HepG2 (cell line): ENCODE measurements around the gene TCF3.

Source experiments
- BCL6 ChIP-seq: IDR thresholded peaks from 2 replicates; pipeline ENCODE4 v1.6.1; 2016; ENCODE audit warnings: missing genetic modification reagents, missing compliant biosample characterization
- BHLHE40 ChIP-seq: IDR thresholded peaks from 2 replicates; pipeline ENCODE4 v1.6.1; 2011; ENCODE audit warnings: low read length, improper control_type of control experiment
- BRCA1 ChIP-seq: sonication (generic); formaldehyde crosslinking; IDR thresholded peaks from 2 replicates; pipeline ENCODE4 v1.4.0; 2020; ENCODE audit warnings: missing genetic modification reagents
- GABPA ChIP-seq, 2 experiments: IDR thresholded peaks; 2 replicates each; pipeline ENCODE4 v1.6.1; 2011 to 2016; ENCODE audit warnings: low read depth in 2 of 2, low read length in 1 of 2, missing biosample characterization in 1 of 2, missing genetic modification characterization in 1 of 2
- HNRNPK ChIP-seq: fragments of 200-400 bp; formaldehyde crosslinking; IDR thresholded peaks from 2 replicates; pipeline ENCODE4 v1.6.1; 2018; ENCODE audit warnings: low read length, low read depth, moderate library complexity, mild to moderate bottlenecking; ENCODE audit not compliant: poor library complexity, severe bottlenecking
- MYC ChIP-seq: sonication (generic); formaldehyde crosslinking; IDR thresholded peaks from 2 replicates; pipeline ENCODE4 v1.9.0; 2021; ENCODE audit warnings: missing genetic modification reagents, borderline replicate concordance
- PRDM10 ChIP-seq: sonication (generic); formaldehyde crosslinking; IDR thresholded peaks from 2 replicates; pipeline ENCODE4 v1.4.0; 2020; ENCODE audit warnings: low read depth, missing genetic modification reagents
- ZBTB43 ChIP-seq: sonication (generic); formaldehyde crosslinking; conservative IDR thresholded peaks from 2 replicates; pipeline ENCODE4 v1.4.0; 2020; ENCODE audit warnings: missing genetic modification reagents
- ZNF740 ChIP-seq: sonication (generic); formaldehyde crosslinking; IDR thresholded peaks from 2 replicates; pipeline ENCODE4 v1.4.0; 2020; ENCODE audit warnings: missing genetic modification reagents
- TF ChIP-seq, protein P1 (sequence below): sonication (generic); formaldehyde crosslinking; IDR thresholded peaks from 2 replicates; pipeline ENCODE4 v1.5.0; 2020; ENCODE audit warnings: mild to moderate bottlenecking, missing genetic modification reagents, moderate library complexity

GRCh38 chr19:1570836-1571235 is 81.6 kb downstream of the TCF3 start:
- no peak for TF ChIP-seq BCL6 (CRISPR knock-in tag)
- no peak for TF ChIP-seq MYC (CRISPR knock-in tag)
- no peak for TF ChIP-seq ZNF740 (CRISPR knock-in tag)
- TF ChIP-seq GABPA (IDR thresholded peaks at IDR 0.05; ENCODE audit: low read depth, low read length) = no peak
- TF ChIP-seq GABPA (CRISPR knock-in tag; IDR thresholded peaks at IDR 0.05; ENCODE audit: low read depth) = no peak
- TF ChIP-seq BHLHE40 = no peak
- TF ChIP-seq HNRNPK = no peak
- TF ChIP-seq, protein P1, sequence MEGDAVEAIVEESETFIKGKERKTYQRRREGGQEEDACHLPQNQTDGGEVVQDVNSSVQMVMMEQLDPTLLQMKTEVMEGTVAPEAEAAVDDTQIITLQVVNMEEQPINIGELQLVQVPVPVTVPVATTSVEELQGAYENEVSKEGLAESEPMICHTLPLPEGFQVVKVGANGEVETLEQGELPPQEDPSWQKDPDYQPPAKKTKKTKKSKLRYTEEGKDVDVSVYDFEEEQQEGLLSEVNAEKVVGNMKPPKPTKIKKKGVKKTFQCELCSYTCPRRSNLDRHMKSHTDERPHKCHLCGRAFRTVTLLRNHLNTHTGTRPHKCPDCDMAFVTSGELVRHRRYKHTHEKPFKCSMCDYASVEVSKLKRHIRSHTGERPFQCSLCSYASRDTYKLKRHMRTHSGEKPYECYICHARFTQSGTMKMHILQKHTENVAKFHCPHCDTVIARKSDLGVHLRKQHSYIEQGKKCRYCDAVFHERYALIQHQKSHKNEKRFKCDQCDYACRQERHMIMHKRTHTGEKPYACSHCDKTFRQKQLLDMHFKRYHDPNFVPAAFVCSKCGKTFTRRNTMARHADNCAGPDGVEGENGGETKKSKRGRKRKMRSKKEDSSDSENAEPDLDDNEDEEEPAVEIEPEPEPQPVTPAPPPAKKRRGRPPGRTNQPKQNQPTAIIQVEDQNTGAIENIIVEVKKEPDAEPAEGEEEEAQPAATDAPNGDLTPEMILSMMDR (CRISPR knock-in tag) = no peak
- no peak for TF ChIP-seq PRDM10
- no peak for TF ChIP-seq ZBTB43 (CRISPR knock-in tag)
- TF ChIP-seq BRCA1 (CRISPR knock-in tag) = no peak
